Measurements from ENCODE around the gene IL18.

DNA sequence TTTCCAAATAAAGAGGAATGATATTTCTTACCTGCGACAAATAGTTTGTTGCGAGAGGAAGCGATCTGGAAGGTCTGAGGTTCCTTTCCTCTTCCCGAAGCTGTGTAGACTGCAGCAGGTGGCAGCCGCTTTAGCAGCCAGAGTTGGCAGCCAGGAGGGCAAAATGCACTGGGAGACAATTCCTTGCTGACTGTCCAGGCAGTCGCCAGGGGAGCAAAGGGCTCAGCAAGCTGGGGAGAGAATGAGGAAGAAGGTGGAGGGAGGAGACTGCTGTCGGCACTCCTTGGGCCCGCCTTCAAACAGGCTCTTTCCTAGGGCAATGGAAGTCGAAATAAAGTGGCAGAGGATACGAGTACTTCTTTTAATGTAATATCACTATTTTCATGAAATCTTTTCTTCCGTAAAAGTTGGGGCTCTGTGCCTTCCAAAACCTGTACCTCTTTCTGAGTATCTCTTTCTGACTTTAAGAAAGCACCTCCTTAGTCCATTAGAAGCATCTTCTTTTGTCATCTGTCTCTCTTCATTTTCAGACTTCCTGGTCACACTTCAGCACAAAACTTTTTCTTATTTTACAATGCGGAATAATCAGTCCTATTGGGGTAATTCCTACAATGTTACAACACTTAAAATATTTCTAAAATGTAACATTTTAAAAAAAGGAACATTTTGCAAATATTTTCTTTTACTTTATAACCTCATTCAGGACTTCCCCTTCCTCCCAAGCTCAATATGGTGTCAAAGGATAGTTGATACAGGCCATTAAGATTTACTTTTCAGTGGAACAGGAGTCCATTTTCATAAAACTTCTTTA is at the start of gene IL18:
- TF ChIP-seq, protein P1, sequence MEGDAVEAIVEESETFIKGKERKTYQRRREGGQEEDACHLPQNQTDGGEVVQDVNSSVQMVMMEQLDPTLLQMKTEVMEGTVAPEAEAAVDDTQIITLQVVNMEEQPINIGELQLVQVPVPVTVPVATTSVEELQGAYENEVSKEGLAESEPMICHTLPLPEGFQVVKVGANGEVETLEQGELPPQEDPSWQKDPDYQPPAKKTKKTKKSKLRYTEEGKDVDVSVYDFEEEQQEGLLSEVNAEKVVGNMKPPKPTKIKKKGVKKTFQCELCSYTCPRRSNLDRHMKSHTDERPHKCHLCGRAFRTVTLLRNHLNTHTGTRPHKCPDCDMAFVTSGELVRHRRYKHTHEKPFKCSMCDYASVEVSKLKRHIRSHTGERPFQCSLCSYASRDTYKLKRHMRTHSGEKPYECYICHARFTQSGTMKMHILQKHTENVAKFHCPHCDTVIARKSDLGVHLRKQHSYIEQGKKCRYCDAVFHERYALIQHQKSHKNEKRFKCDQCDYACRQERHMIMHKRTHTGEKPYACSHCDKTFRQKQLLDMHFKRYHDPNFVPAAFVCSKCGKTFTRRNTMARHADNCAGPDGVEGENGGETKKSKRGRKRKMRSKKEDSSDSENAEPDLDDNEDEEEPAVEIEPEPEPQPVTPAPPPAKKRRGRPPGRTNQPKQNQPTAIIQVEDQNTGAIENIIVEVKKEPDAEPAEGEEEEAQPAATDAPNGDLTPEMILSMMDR (IDR thresholded peaks at IDR 0.05) = no peak
- peak in 1 of 2 donors; percentile 37 for TF ChIP-seq POLR2AphosphoS5 (IDR thresholded peaks at IDR 0.05)
- TF ChIP-seq POLR2A (IDR thresholded peaks at IDR 0.05; ENCODE audit: low read depth) = no peak

All from esophagus muscularis mucosa (tissue), 3 donors.